HG02884 (cell line): ENCODE measurements around the gene DENND2A.

Experiments used
- ATAC-seq: cut with Tn5 transposase; IDR thresholded peaks from one replicate; pipeline ENCODE4 v1.9.1; 2021; ENCODE audit warnings: mild to moderate bottlenecking, moderate library complexity; ENCODE audit not compliant: unreplicated experiment

Gene DENND2A

GRCh38 chr7:140475747-140476333 is 164.8 kb downstream of the DENND2A start:
- ATAC-seq: no peak
